HepG2 (cell line): Measurements from ENCODE around the gene SLC35G2. TPM values are rescaled to one million over a fixed set of nuclear protein-coding genes. Genes with fewer than 3 reads are reported as not detected.

ENCODE experiments used
- CCDC6 ChIP-seq: sonication (generic); formaldehyde crosslinking; IDR thresholded peaks from 2 replicates; pipeline ENCODE4 v1.8.1; 2022; ENCODE audit warnings: mild to moderate bottlenecking, missing genetic modification reagents, moderate library complexity
- DNMT3B ChIP-seq: conservative IDR thresholded peaks from 2 replicates; pipeline ENCODE4 v1.6.1; 2016; ENCODE audit warnings: missing biosample characterization, control low read depth
- GPN1 ChIP-seq: sonication (generic); formaldehyde crosslinking; IDR thresholded peaks from 2 replicates; pipeline ENCODE4 v1.5.1; 2020; ENCODE audit warnings: missing genetic modification reagents, borderline replicate concordance
- GZF1 ChIP-seq: sonication (generic); formaldehyde crosslinking; IDR thresholded peaks from 2 replicates; pipeline ENCODE4 v1.5.1; 2020; ENCODE audit warnings: mild to moderate bottlenecking, missing genetic modification reagents
- HDAC6 ChIP-seq: fragments of 200-600 bp; sonication (generic); IDR thresholded peaks from 2 replicates; pipeline ENCODE4 v1.7.0; 2017; ENCODE audit warnings: mild to moderate bottlenecking, antibody characterized with exemption, low read length, low read depth
- IKZF1 ChIP-seq: fragments of 450-650 bp; IDR thresholded peaks from 2 replicates; pipeline ENCODE4 v1.7.1; 2016
- KAT2B ChIP-seq: fragments of 150-350 bp; IDR thresholded peaks from 2 replicates; pipeline ENCODE4 v1.6.1; 2014; ENCODE audit warnings: low read depth, low read length, borderline replicate concordance
- MTF2 ChIP-seq: sonication (generic); formaldehyde crosslinking; IDR thresholded peaks from 2 replicates; pipeline ENCODE4 v1.5.0; 2020; ENCODE audit warnings: missing genetic modification reagents, borderline replicate concordance
- POLR2AphosphoS5 ChIP-seq: IDR thresholded peaks from 2 replicates; pipeline ENCODE4 v1.6.1; 2012; ENCODE audit warnings: low read depth, low read length
- SIN3A ChIP-seq: IDR thresholded peaks from 2 replicates; pipeline ENCODE4 v1.6.1; 2011; ENCODE audit warnings: low read depth, mild to moderate bottlenecking, control low read depth, low read length, borderline replicate concordance
- TAF15 ChIP-seq: fragments of 200-400 bp; formaldehyde crosslinking; IDR thresholded peaks from one replicate; pipeline ENCODE4 v1.6.1; 2018; ENCODE audit warnings: mild to moderate bottlenecking, low read depth, low read length; ENCODE audit not compliant: poor library complexity, severe bottlenecking
- THAP11 ChIP-seq: IDR thresholded peaks from 2 replicates; pipeline ENCODE4 v1.6.1; 2016; ENCODE audit warnings: missing biosample characterization, missing genetic modification reagents
- TMF1 ChIP-seq: sonication (generic); formaldehyde crosslinking; IDR thresholded peaks from 2 replicates; pipeline ENCODE4 v1.8.1; 2022; ENCODE audit warnings: low read depth, missing genetic modification reagents
- ZNF20 ChIP-seq: sonication (generic); formaldehyde crosslinking; IDR thresholded peaks from 2 replicates; pipeline ENCODE4 v1.4.0; 2020; ENCODE audit warnings: mild to moderate bottlenecking, moderate library complexity, missing genetic modification reagents
- ZNF550 ChIP-seq: sonication (generic); formaldehyde crosslinking; IDR thresholded peaks from 2 replicates; pipeline ENCODE4 v1.4.0; 2020; ENCODE audit warnings: mild to moderate bottlenecking, missing genetic modification reagents, borderline replicate concordance
- ZNF772 ChIP-seq: sonication (generic); formaldehyde crosslinking; IDR thresholded peaks from 2 replicates; pipeline ENCODE4 v1.5.0; 2020; ENCODE audit warnings: mild to moderate bottlenecking, missing genetic modification reagents
- ZSCAN29 ChIP-seq: sonication (generic); formaldehyde crosslinking; conservative IDR thresholded peaks from 2 replicates; pipeline ENCODE4 v1.4.0; 2020; ENCODE audit warnings: mild to moderate bottlenecking, missing genetic modification reagents
- polyA plus RNA-seq, 8 experiments: library from polyadenylated mRNA; depleted of rRNA in 3 of 8; stranded (reverse) in 7 of 8; unstranded in 1 of 8; fragments of >200 nt; fragmentation: Illumina TruSeq in 4 of 8; extraction: Trizol in 4 of 8; gene quantifications; 2 replicates each; pipeline versions ENCODE4 v1.2.1 to v1.2.3, GENCODE V29; 2011 to 2016; ENCODE audit warnings: low read depth in 4 of 8, missing spikeins in 1 of 8, mixed read lengths in 1 of 8; ENCODE audit not compliant: insufficient read depth in 1 of 8
- total RNA-seq, 5 experiments: library from RNA; depleted of rRNA; stranded (reverse); fragments of >200 nt; fragmentation: Illumina TruSeq; extraction: Trizol; gene quantifications; 2 replicates each; pipeline ENCODE4 v1.2.3, GENCODE V29; 2016; ENCODE audit warnings: low read depth in 1 of 5
- TF ChIP-seq, protein P1 (sequence below): sonication (generic); formaldehyde crosslinking; IDR thresholded peaks from 2 replicates; pipeline ENCODE4 v1.8.0; 2023; ENCODE audit warnings: mild to moderate bottlenecking, missing genetic modification reagents
- TF ChIP-seq, protein P2 (sequence below): sonication (generic); formaldehyde crosslinking; IDR thresholded peaks from 2 replicates; pipeline ENCODE4 v1.4.0; 2020; ENCODE audit warnings: missing genetic modification reagents
- TF ChIP-seq, protein P3 (sequence below): sonication (generic); formaldehyde crosslinking; IDR thresholded peaks from 2 replicates; pipeline ENCODE4 v1.5.1; 2020; ENCODE audit warnings: mild to moderate bottlenecking, missing genetic modification reagents, moderate library complexity
- TF ChIP-seq, protein P4 (sequence below): IDR thresholded peaks from 2 replicates; pipeline ENCODE4 v1.6.1; 2016; ENCODE audit warnings: missing genetic modification reagents, missing compliant biosample characterization
- TF ChIP-seq, protein P5 (sequence below): sonication (generic); formaldehyde crosslinking; IDR thresholded peaks from 2 replicates; pipeline ENCODE4 v1.8.1; 2023; ENCODE audit warnings: missing genetic modification reagents, inconsistent platforms, borderline replicate concordance

SLC35G2 gene
- total and polyA plus RNA-seq, 2 of the 13 experiments (the other 11 are each of a cell fraction or from before 2014, with no cell fraction given): 7.6 to 10.3 TPM

DNA sequence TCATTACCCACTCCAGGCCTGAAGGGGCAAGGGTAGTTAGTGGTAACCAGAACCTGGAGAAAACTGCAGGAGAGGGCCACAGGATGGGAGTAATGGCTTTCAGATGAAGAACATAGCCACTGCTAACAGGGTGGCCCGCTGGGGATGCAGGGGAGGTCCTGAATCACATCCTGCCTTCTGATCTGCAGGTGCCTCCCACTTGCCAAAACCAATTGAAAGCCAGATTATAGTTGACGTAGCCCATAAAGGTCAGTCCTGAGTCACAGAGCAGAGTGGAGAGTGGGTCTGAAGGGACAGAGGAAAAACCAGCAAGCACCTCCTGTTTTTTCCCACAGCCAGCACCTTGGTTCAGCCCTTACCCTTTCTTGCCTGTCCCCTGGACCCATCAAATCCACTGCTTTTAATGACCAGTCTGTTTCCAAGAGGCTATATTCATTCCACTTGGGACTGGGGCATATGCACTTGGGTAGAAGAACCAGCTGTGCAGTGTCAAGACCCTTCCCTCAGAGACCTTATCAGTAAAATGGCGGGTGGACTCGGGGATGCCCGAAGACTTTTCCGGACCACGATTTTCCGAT is 646 bp upstream of the SLC35G2 start (continued):
- no peak for TF ChIP-seq ZNF550 (CRISPR knock-in tag)
- no peak for TF ChIP-seq ZSCAN29 (CRISPR knock-in tag)
- TF ChIP-seq ZNF772 (CRISPR knock-in tag): no peak
- peak; percentile 62 for TF ChIP-seq POLR2AphosphoS5
- no peak for TF ChIP-seq TAF15
- 0 out of 2 replicates have a peak, but pooled peaks have one; percentile 35 for TF ChIP-seq CCDC6
- no peak for TF ChIP-seq THAP11 (CRISPR knock-in tag)
- TF ChIP-seq, protein P1, sequence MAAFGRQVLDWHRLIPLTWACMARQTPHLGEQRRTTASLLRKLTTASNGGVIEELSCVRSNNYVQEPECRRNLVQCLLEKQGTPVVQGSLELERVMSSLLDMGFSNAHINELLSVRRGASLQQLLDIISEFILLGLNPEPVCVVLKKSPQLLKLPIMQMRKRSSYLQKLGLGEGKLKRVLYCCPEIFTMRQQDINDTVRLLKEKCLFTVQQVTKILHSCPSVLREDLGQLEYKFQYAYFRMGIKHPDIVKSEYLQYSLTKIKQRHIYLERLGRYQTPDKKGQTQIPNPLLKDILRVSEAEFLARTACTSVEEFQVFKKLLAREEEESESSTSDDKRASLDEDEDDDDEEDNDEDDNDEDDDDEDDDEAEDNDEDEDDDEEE (CRISPR knock-in tag): no peak
- TF ChIP-seq, protein P2, sequence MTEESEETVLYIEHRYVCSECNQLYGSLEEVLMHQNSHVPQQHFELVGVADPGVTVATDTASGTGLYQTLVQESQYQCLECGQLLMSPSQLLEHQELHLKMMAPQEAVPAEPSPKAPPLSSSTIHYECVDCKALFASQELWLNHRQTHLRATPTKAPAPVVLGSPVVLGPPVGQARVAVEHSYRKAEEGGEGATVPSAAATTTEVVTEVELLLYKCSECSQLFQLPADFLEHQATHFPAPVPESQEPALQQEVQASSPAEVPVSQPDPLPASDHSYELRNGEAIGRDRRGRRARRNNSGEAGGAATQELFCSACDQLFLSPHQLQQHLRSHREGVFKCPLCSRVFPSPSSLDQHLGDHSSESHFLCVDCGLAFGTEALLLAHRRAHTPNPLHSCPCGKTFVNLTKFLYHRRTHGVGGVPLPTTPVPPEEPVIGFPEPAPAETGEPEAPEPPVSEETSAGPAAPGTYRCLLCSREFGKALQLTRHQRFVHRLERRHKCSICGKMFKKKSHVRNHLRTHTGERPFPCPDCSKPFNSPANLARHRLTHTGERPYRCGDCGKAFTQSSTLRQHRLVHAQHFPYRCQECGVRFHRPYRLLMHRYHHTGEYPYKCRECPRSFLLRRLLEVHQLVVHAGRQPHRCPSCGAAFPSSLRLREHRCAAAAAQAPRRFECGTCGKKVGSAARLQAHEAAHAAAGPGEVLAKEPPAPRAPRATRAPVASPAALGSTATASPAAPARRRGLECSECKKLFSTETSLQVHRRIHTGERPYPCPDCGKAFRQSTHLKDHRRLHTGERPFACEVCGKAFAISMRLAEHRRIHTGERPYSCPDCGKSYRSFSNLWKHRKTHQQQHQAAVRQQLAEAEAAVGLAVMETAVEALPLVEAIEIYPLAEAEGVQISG (CRISPR knock-in tag): no peak
- no peak for TF ChIP-seq GPN1 (CRISPR knock-in tag)
- TF ChIP-seq GZF1 (CRISPR knock-in tag): no peak
- TF ChIP-seq TMF1: no peak
- TF ChIP-seq ZNF20 (CRISPR knock-in tag): no peak
- no peak for TF ChIP-seq MTF2 (CRISPR knock-in tag)
- TF ChIP-seq HDAC6: no peak
- TF ChIP-seq IKZF1: no peak
- TF ChIP-seq, protein P3, sequence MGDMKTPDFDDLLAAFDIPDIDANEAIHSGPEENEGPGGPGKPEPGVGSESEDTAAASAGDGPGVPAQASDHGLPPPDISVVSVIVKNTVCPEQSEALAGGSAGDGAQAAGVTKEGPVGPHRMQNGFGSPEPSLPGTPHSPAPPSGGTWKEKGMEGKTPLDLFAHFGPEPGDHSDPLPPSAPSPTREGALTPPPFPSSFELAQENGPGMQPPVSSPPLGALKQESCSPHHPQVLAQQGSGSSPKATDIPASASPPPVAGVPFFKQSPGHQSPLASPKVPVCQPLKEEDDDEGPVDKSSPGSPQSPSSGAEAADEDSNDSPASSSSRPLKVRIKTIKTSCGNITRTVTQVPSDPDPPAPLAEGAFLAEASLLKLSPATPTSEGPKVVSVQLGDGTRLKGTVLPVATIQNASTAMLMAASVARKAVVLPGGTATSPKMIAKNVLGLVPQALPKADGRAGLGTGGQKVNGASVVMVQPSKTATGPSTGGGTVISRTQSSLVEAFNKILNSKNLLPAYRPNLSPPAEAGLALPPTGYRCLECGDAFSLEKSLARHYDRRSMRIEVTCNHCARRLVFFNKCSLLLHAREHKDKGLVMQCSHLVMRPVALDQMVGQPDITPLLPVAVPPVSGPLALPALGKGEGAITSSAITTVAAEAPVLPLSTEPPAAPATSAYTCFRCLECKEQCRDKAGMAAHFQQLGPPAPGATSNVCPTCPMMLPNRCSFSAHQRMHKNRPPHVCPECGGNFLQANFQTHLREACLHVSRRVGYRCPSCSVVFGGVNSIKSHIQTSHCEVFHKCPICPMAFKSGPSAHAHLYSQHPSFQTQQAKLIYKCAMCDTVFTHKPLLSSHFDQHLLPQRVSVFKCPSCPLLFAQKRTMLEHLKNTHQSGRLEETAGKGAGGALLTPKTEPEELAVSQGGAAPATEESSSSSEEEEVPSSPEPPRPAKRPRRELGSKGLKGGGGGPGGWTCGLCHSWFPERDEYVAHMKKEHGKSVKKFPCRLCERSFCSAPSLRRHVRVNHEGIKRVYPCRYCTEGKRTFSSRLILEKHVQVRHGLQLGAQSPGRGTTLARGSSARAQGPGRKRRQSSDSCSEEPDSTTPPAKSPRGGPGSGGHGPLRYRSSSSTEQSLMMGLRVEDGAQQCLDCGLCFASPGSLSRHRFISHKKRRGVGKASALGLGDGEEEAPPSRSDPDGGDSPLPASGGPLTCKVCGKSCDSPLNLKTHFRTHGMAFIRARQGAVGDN (CRISPR knock-in tag): no peak
- no peak for TF ChIP-seq KAT2B
- no peak for TF ChIP-seq DNMT3B (CRISPR knock-in tag)
- TF ChIP-seq, protein P4, sequence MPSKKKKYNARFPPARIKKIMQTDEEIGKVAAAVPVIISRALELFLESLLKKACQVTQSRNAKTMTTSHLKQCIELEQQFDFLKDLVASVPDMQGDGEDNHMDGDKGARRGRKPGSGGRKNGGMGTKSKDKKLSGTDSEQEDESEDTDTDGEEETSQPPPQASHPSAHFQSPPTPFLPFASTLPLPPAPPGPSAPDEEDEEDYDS (CRISPR knock-in tag): peak; percentile 96
- peak; percentile 40; the same call in 1 of the 2 replicates for TF ChIP-seq SIN3A
- TF ChIP-seq, protein P5, sequence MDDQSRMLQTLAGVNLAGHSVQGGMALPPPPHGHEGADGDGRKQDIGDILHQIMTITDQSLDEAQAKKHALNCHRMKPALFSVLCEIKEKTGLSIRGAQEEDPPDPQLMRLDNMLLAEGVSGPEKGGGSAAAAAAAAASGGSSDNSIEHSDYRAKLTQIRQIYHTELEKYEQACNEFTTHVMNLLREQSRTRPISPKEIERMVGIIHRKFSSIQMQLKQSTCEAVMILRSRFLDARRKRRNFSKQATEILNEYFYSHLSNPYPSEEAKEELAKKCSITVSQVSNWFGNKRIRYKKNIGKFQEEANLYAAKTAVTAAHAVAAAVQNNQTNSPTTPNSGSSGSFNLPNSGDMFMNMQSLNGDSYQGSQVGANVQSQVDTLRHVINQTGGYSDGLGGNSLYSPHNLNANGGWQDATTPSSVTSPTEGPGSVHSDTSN (CRISPR knock-in tag): no peak
